Transverse colon (tissue), 4 donors: ENCODE measurements around the gene KRTAP19-7. TPM values are rescaled to one million over a fixed set of nuclear protein-coding genes. Genes with fewer than 3 reads are reported as not detected.

Source experiments
- DNase-seq: peaks from one replicate; pipeline ENCODE4 v3.0.0-alpha.2; 2019
- H3K27ac ChIP-seq, 4 donors: fragments of 200-600 bp; sonication (generic); 2 replicates each; pipeline ENCODE4 v1.5.1; 2016 to 2018; ENCODE audit warnings: inconsistent platforms in 4 of 4
- H3K27me3 ChIP-seq: fragments of 200-600 bp; sonication (generic); 2 replicates; pipeline ENCODE4 v1.5.1; 2017; ENCODE audit warnings: inconsistent platforms
- H3K36me3 ChIP-seq, 4 donors: fragments of 200-600 bp; sonication (generic); 2 replicates each; pipeline ENCODE4 v1.5.1; 2017 to 2019; ENCODE audit warnings: inconsistent platforms in 4 of 4
- H3K4me1 ChIP-seq, 4 donors: fragments of 200-600 bp; sonication (generic); 2 replicates each; pipeline ENCODE4 v1.5.1; 2017 to 2020; ENCODE audit warnings: inconsistent platforms in 4 of 4
- H3K4me3 ChIP-seq, 4 donors: fragments of 200-600 bp; sonication (generic); 1 replicate in 1 of 4; 2 replicates in 3 of 4; pipeline versions ENCODE4 v1.5.1 to v1.6.1; 2017 to 2019; ENCODE audit warnings: inconsistent platforms in 4 of 4
- H3K9me3 ChIP-seq, 2 donors: fragments of 200-600 bp; sonication (generic); 2 replicates each; pipeline ENCODE4 v1.5.1; 2017 to 2019; ENCODE audit warnings: inconsistent platforms in 2 of 2
- EP300 ChIP-seq: sonication (generic); formaldehyde crosslinking; IDR thresholded peaks from one replicate; pipeline ENCODE4 v1.6.1; 2017; ENCODE audit warnings: antibody characterized with exemption, low read depth
- POLR2A ChIP-seq: fragments of 450-650 bp; IDR thresholded peaks from one replicate; pipeline ENCODE4 v1.6.1; 2016; ENCODE audit warnings: antibody characterized with exemption, mild to moderate bottlenecking, moderate library complexity
- POLR2AphosphoS5 ChIP-seq, 3 donors: sonication (generic); formaldehyde crosslinking; IDR thresholded peaks; one replicate each; pipeline ENCODE4 v1.6.1; 2016; ENCODE audit warnings: antibody characterized with exemption in 3 of 3
- WGBS, 2 donors: methylation state at CpG; one replicate each; pipeline ENCODE4 v1.1.5; 2018; ENCODE audit warnings: low coverage in 1 of 2; 5-methylcytosine and 5-hydroxymethylcytosine counted together
- in situ Hi-C, 4 donors: fragments of 200-750 bp; cut with MboI; loops; one replicate each; pipeline versions ENCODE4 v1.15.0 to v1.15.1; 2017; ENCODE audit warnings: low sequenced_read_pairs in 3 of 4, low pct_ligation_motif_present in 1 of 4, low pct_unique_long_range_greater_than_20kb in 1 of 4
- intact Hi-C: fragments of 100-400 bp; cut with DNase I; formaldehyde crosslinking; loops from one replicate; pipeline ENCODE4 v1.15.1; 2023; ENCODE audit warnings: low total_unique reads
- total RNA-seq, 4 donors: library from RNA; depleted of rRNA; stranded (reverse); fragments of >200 nt; gene quantifications; one replicate each; pipeline ENCODE4 v1.1.0, GENCODE V29; 2016
- TF ChIP-seq, protein P1 (sequence below), 5 experiments: fragments of 200-600 bp in 3 of 5; fragments of 450-650 bp in 2 of 5; sonication (generic) in 3 of 5; IDR thresholded peaks; 1 replicate in 2 of 5; 2 replicates in 3 of 5; pipeline ENCODE4 v1.5.1; 2016 to 2017; ENCODE audit warnings: antibody characterized with exemption in 5 of 5, inconsistent platforms in 3 of 5, mild to moderate bottlenecking in 2 of 5, moderate library complexity in 1 of 5

The KRTAP19-7 gene
- total RNA-seq = not detected

GRCh38 chr21:30561264-30561895 is at the start of gene KRTAP19-7:
Gene KRTAP19-7 (minus strand): TSS chr21:30561314. CDS start chr21:30561289, 25 bp downstream.
- H3K27ac ChIP-seq = no peak within 1 kb of the TSS
- H3K36me3 ChIP-seq = no peaks in the 10 kb centered on the region
- H3K27me3 ChIP-seq = no peaks in the 10 kb centered on the region
- TF ChIP-seq POLR2A = no peak
- no peak for TF ChIP-seq EP300
- TF ChIP-seq, protein P1, sequence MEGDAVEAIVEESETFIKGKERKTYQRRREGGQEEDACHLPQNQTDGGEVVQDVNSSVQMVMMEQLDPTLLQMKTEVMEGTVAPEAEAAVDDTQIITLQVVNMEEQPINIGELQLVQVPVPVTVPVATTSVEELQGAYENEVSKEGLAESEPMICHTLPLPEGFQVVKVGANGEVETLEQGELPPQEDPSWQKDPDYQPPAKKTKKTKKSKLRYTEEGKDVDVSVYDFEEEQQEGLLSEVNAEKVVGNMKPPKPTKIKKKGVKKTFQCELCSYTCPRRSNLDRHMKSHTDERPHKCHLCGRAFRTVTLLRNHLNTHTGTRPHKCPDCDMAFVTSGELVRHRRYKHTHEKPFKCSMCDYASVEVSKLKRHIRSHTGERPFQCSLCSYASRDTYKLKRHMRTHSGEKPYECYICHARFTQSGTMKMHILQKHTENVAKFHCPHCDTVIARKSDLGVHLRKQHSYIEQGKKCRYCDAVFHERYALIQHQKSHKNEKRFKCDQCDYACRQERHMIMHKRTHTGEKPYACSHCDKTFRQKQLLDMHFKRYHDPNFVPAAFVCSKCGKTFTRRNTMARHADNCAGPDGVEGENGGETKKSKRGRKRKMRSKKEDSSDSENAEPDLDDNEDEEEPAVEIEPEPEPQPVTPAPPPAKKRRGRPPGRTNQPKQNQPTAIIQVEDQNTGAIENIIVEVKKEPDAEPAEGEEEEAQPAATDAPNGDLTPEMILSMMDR (IDR thresholded peaks at IDR 0.05) = no peak
- no peak for TF ChIP-seq POLR2AphosphoS5 (IDR thresholded peaks at IDR 0.05)
- no peak within 1 kb of the TSS for H3K4me3 ChIP-seq
- intact Hi-C loops (no loop called here), in situ Hi-C loops (no loop called here)
- 76% methylated on average over 2 of the region's 2 CpGs; no CpG with 5 or more reads in 1 of the 2 donors for WGBS, 2 donors
- H3K4me1 ChIP-seq = no peaks in the 10 kb centered on the region
- DNase-seq = no peak
- no peaks in the 10 kb centered on the region for H3K9me3 ChIP-seq

DNA sequence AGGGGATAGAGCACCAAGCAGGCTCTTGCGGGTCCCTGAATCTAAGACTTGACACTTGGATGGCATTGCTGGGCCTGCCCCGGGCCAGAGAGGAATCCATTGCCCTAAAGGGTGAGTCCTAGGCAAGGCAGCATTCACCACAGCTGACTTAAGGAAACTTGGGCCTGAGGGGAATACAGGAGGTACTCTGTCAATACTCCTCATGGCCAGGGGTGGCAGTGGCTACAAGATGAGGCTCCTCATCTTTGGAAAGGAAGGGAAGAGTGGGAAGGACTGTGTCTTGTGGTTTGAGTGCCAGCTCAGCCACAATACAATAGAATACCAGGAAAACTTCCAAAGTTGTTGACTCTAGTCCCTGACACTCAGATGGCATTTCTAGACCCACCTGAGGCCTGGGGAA is 44.9 kb upstream of the KRTAP19-7 start:
- H3K4me1 ChIP-seq = no peaks in the 10 kb centered on the region
- H3K27ac ChIP-seq = no peak overlapping the region
- no peaks in the 10 kb centered on the region for H3K9me3 ChIP-seq
- in situ Hi-C loops = no loop called here
- H3K36me3 ChIP-seq = no peaks in the 10 kb centered on the region
- DNase-seq = no peak
- intact Hi-C loops = loop anchor here (10.0 kb wide), 1 partner anchor 59 kb away; no protein-coding TSS in a partner anchor
- H3K4me3 ChIP-seq = no peak overlapping the region
- WGBS, 2 donors = 87% methylated on average over 2 of the region's 2 CpGs; no CpG with 5 or more reads in 1 of the 2 donors
- no peak for TF ChIP-seq POLR2AphosphoS5 (IDR thresholded peaks at IDR 0.05)
- no peak for TF ChIP-seq EP300
- TF ChIP-seq POLR2A = no peak
- TF ChIP-seq, protein P1 (IDR thresholded peaks at IDR 0.05) = no peak
- no peaks in the 10 kb centered on the region for H3K27me3 ChIP-seq

GRCh38 chr21:30600787-30601186 is 39.7 kb upstream of the KRTAP19-7 start, which contains the start of gene KRTAP22-1:
Gene KRTAP22-1 (plus strand): TSS chr21:30601087.
- 29 to 33% methylated on average over 1 of the region's 1 CpG for WGBS, 2 donors
- no peaks in the 10 kb centered on the region for H3K36me3 ChIP-seq
- H3K27me3 ChIP-seq = no peaks in the 10 kb centered on the region
- no peak within 1 kb of the TSS for H3K4me3 ChIP-seq
- DNase-seq = no peak
- in situ Hi-C loops = no loop called here
- TF ChIP-seq POLR2A (no peak), POLR2AphosphoS5 (IDR thresholded peaks at IDR 0.05) (no peak), EP300 (no peak)
- TF ChIP-seq, protein P1 (IDR thresholded peaks at IDR 0.05) = no peak
- no peaks in the 10 kb centered on the region for H3K9me3 ChIP-seq
- H3K27ac ChIP-seq = no peak within 1 kb of the TSS
- intact Hi-C loops = loop anchor here (10.0 kb wide), 1 partner anchor 64 kb away; no protein-coding TSS in a partner anchor
- H3K4me1 ChIP-seq = no peaks in the 10 kb centered on the region

GRCh38 chr21:30598802-30599201 is 37.7 kb upstream of the KRTAP19-7 start, which contains the start of gene KRTAP6-2:
Gene KRTAP6-2 (minus strand): TSS chr21:30598902. CDS start chr21:30598874, 28 bp downstream.
- Histone ChIP-seq H3K27me3 (no peaks in the 10 kb centered on the region), H3K9me3 (no peaks in the 10 kb centered on the region), H3K36me3 (no peaks in the 10 kb centered on the region), H3K27ac (no peak within 1 kb of the TSS), H3K4me1 (no peaks in the 10 kb centered on the region), H3K4me3 (no peak within 1 kb of the TSS)
- 96% methylated on average over 6 of the region's 6 CpGs; no CpG with 5 or more reads in 1 of the 2 donors for WGBS, 2 donors
- in situ Hi-C loops (no loop called here), intact Hi-C loops (no loop called here)
- DNase-seq = no peak
- TF ChIP-seq, protein P1 (IDR thresholded peaks at IDR 0.05) = no peak
- no peak for TF ChIP-seq EP300
